NCI-H1105 (cell line): ENCODE results near the gene GJC3.
"Not testable (repeated sequence)": the region's sequence is repeated elsewhere in the genome, so short reads cannot be mapped to it uniquely, and the experiment has no call there.

Experiments used
- DNase-seq: peaks from one replicate; lab custom pipeline; 2025; lab: John Stamatoyannopoulos, UW

GJC3 gene

GRCh38 chr7:99929730-99930053 lies 272 bp upstream of the GJC3 start:
- DNase-seq, result no peak

- no peak for DNase-seq
Observed at GRCh38 chr7:99928188-99928587, 1.2 kb downstream of the GJC3 start.

- no peak for DNase-seq
Observed at GRCh38 chr7:99927536-99927935, 1.9 kb downstream of the GJC3 start.

- no peak for DNase-seq
Observed at GRCh38 chr7:99926321-99926720, 3.1 kb downstream of the GJC3 start.

GRCh38 chr7:99923200-99923599 lies 6.2 kb downstream of the GJC3 start:
- DNase-seq, result no peak

- DNase-seq, result no peak
Observed at GRCh38 chr7:99920149-99920548, 9.3 kb downstream of the GJC3 start.

- no peak for DNase-seq
Observed at GRCh38 chr7:99919814-99920112, 9.7 kb downstream of the GJC3 start.

GRCh38 chr7:99918959-99919813 lies 10.2 kb downstream of the GJC3 start, which contains the start of gene TRIM4:
TSS of gene TRIM4 (minus strand) at chr7:99919530. CDS start at chr7:99919401, 129 bp downstream.
- DNase-seq, result peak; percentile 85

GRCh38 chr7:99910976-99911375 lies 18.4 kb downstream of the GJC3 start:
- no peak for DNase-seq

- no peak for DNase-seq
Observed at GRCh38 chr7:99901581-99901980, 27.8 kb downstream of the GJC3 start.

- DNase-seq, result no peak
Observed at GRCh38 chr7:99899830-99900519, 29.4 kb downstream of the GJC3 start.

- no peak for DNase-seq
Observed at GRCh38 chr7:99898836-99899235, 30.6 kb downstream of the GJC3 start.

- DNase-seq, result no peak
Observed at GRCh38 chr7:99898023-99898357, 31.4 kb downstream of the GJC3 start.

GRCh38 chr7:99897322-99898022 lies 31.9 kb downstream of the GJC3 start:
- no peak for DNase-seq

GRCh38 chr7:99894738-99895137 lies 34.7 kb downstream of the GJC3 start:
- DNase-seq, result no peak

- no peak for DNase-seq
Observed at GRCh38 chr7:99893280-99893679, 36.1 kb downstream of the GJC3 start.

GRCh38 chr7:99890348-99890747 lies 39.1 kb downstream of the GJC3 start:
- DNase-seq, result not testable (repeated sequence)

GRCh38 chr7:99888366-99888765 lies 41.1 kb downstream of the GJC3 start:
- DNase-seq, result not testable (repeated sequence)

- no peak for DNase-seq
Observed at GRCh38 chr7:99881370-99881769, 48.0 kb downstream of the GJC3 start.

- DNase-seq, result no peak
Observed at GRCh38 chr7:99876933-99877332, 52.5 kb downstream of the GJC3 start, which contains the start of gene OR2AE1. TSS of gene OR2AE1 (minus strand) at chr7:99877033. CDS start at chr7:99877033, 0 bp downstream.

- DNase-seq, result no peak
Observed at GRCh38 chr7:99876491-99876890, 52.9 kb downstream of the GJC3 start.
